MM.1S (cell line): ENCODE data around the gene KIAA0930.

ENCODE experiments used
- DNase-seq: peaks from one replicate; pipeline ENCODE4 v3.0.0-alpha.2; 2015
- H2AFZ ChIP-seq: fragments of 300-600 bp; sonication (generic); 2 replicates; pipeline ENCODE4 v1.6.0; 2016; ENCODE audit warnings: antibody characterized with exemption, low read length
- H3F3A ChIP-seq: fragments of 300-600 bp; sonication (generic); 2 replicates; pipeline ENCODE4 v1.6.1; 2016; ENCODE audit warnings: mild to moderate bottlenecking, antibody characterized with exemption, low read length, moderate library complexity, mixed read lengths; ENCODE audit not compliant: insufficient read depth
- H3K27ac ChIP-seq: fragments of 300-600 bp; sonication (generic); 2 replicates; pipeline ENCODE4 v1.5.1; 2016; ENCODE audit warnings: mild to moderate bottlenecking, low read length
- H3K27me3 ChIP-seq: fragments of 300-600 bp; sonication (generic); replicated peaks from 2 replicates; pipeline ENCODE4 v1.6.0; 2016; ENCODE audit warnings: low read length; ENCODE audit not compliant: insufficient read depth
- H3K36me3 ChIP-seq: fragments of 300-600 bp; sonication (generic); replicated peaks from 2 replicates; pipeline ENCODE4 v1.6.1; 2016; ENCODE audit warnings: mild to moderate bottlenecking, low read length, mixed read lengths; ENCODE audit not compliant: insufficient read depth
- H3K4me1 ChIP-seq: fragments of 300-600 bp; sonication (generic); 2 replicates; pipeline ENCODE4 v1.6.1; 2016; ENCODE audit warnings: low read length, mixed read lengths
- H3K4me2 ChIP-seq: fragments of 300-600 bp; sonication (generic); 2 replicates; pipeline ENCODE4 v1.6.0; 2016; ENCODE audit warnings: low read depth, low read length
- H3K4me3 ChIP-seq: fragments of 300-600 bp; sonication (generic); 2 replicates; pipeline ENCODE4 v1.5.1; 2016; ENCODE audit warnings: low read length, mixed read lengths
- H3K79me2 ChIP-seq: fragments of 300-600 bp; sonication (generic); 2 replicates; pipeline ENCODE4 v1.6.1; 2016; ENCODE audit warnings: mixed run types, low read length, mixed read lengths
- H3K9ac ChIP-seq: fragments of 300-600 bp; sonication (generic); 2 replicates; pipeline ENCODE4 v1.6.1; 2016; ENCODE audit warnings: low read length, mixed read lengths
- H3K9me2 ChIP-seq: fragments of 300-600 bp; sonication (generic); replicated peaks from 2 replicates; pipeline ENCODE4 v1.6.1; 2016; ENCODE audit warnings: mild to moderate bottlenecking, low read length, mixed read lengths; ENCODE audit not compliant: insufficient read depth
- H3K9me3 ChIP-seq: fragments of 300-600 bp; sonication (generic); replicated peaks from 2 replicates; pipeline ENCODE4 v1.6.1; 2016; ENCODE audit warnings: mild to moderate bottlenecking, low read length, mixed read lengths; ENCODE audit not compliant: insufficient read depth
- H4K20me1 ChIP-seq: fragments of 300-600 bp; sonication (generic); 2 replicates; pipeline ENCODE4 v1.6.1; 2016; ENCODE audit warnings: mild to moderate bottlenecking, low read length, moderate library complexity, mixed read lengths; ENCODE audit not compliant: insufficient read depth
- CTCF ChIP-seq: fragments of 300-600 bp; sonication (generic); IDR thresholded peaks from 2 replicates; pipeline ENCODE4 v1.5.1; 2016; ENCODE audit warnings: antibody characterized with exemption, low read length, mixed read lengths
- EZH2 ChIP-seq: fragments of 300-600 bp; sonication (generic); optimal IDR thresholded peaks from 2 replicates; pipeline ENCODE3; 2017; ENCODE audit warnings: low read depth, mild to moderate bottlenecking, antibody characterized with exemption, low read length, mixed read lengths
- EZH2phosphoT487 ChIP-seq: fragments of 300-600 bp; sonication (generic); IDR thresholded peaks from 2 replicates; pipeline ENCODE4 v1.6.1; 2018; ENCODE audit warnings: antibody characterized with exemption, low read length

KIAA0930 gene

GRCh38 chr22:45196308-45196707 is 44.4 kb downstream of the KIAA0930 start:
- no peak overlapping the region for H3K4me2 ChIP-seq
- H3F3A ChIP-seq: no peaks in the 10 kb centered on the region
- H3K27me3 ChIP-seq: no peaks in the 10 kb centered on the region
- H3K9ac ChIP-seq: no peak overlapping the region
- H3K9me2 ChIP-seq: no peaks in the 10 kb centered on the region
- TF ChIP-seq CTCF: no peak
- no peak for TF ChIP-seq EZH2phosphoT487
- no peak for TF ChIP-seq EZH2
- H3K79me2 ChIP-seq: no peaks in the 10 kb centered on the region
- no peaks in the 10 kb centered on the region; the same call in 1 of the 2 replicates for H3K36me3 ChIP-seq
- no peaks in the 10 kb centered on the region for H4K20me1 ChIP-seq
- H3K4me3 ChIP-seq: no peak overlapping the region
- no peaks in the 10 kb centered on the region for H3K4me1 ChIP-seq
- H3K27ac ChIP-seq: no peak overlapping the region
- H3K9me3 ChIP-seq: no peaks in the 10 kb centered on the region
- no peak overlapping the region for H2AFZ ChIP-seq
- no peak for DNase-seq

- Histone ChIP-seq H3K79me2 (no peaks in the 10 kb centered on the region), H3K27me3 (no peaks in the 10 kb centered on the region), H3K27ac (no peak overlapping the region), H3K9me2 (no peaks in the 10 kb centered on the region), H3K4me1 (no peaks in the 10 kb centered on the region), H3K4me2 (no peak overlapping the region), H4K20me1 (no peaks in the 10 kb centered on the region), H3K9me3 (no peaks in the 10 kb centered on the region), H3K9ac (no peak overlapping the region), H3K36me3 (no peaks in the 10 kb centered on the region; the same call in 1 of the 2 replicates), H2AFZ (no peak overlapping the region), H3F3A (no peaks in the 10 kb centered on the region; the same call in 1 of the 2 replicates), H3K4me3 (no peak overlapping the region)
- DNase-seq: no peak
- no peak for TF ChIP-seq EZH2phosphoT487
- no peak for TF ChIP-seq EZH2
- TF ChIP-seq CTCF: no peak
These were observed 45.1 kb downstream of the KIAA0930 start for GRCh38 chr22:45195616-45196015.

- no peak for TF ChIP-seq CTCF
- TF ChIP-seq EZH2: no peak
- TF ChIP-seq EZH2phosphoT487: no peak
- Histone ChIP-seq H3K27me3 (no peaks in the 10 kb centered on the region), H3K27ac (no peak overlapping the region), H2AFZ (no peak overlapping the region), H4K20me1 (no peaks in the 10 kb centered on the region), H3K9ac (no peak overlapping the region), H3K79me2 (no peaks in the 10 kb centered on the region), H3K4me2 (no peak overlapping the region), H3K4me3 (no peak overlapping the region), H3K9me3 (no peaks in the 10 kb centered on the region), H3K9me2 (no peaks in the 10 kb centered on the region), H3K36me3 (no peaks in the 10 kb centered on the region), H3F3A (no peaks in the 10 kb centered on the region; the same call in 1 of the 2 replicates), H3K4me1 (no peaks in the 10 kb centered on the region)
- DNase-seq: no peak
These were observed 46.0 kb downstream of the KIAA0930 start for GRCh38 chr22:45194686-45195085.
